GM12878 (cell line): ENCODE measurements around the gene TOR1B. TPM values are rescaled to one million over a fixed set of nuclear protein-coding genes. Genes with fewer than 3 reads are reported as not detected.

Source experiments
- BACH1 ChIP-seq: fragments of 450-650 bp; IDR thresholded peaks from 2 replicates; pipeline ENCODE4 v1.6.1; 2017; ENCODE audit warnings: mild to moderate bottlenecking, borderline replicate concordance
- CEBPB ChIP-seq, 2 experiments: fragments of 150-350 bp in 1 of 2; IDR thresholded peaks; 2 replicates each; pipeline ENCODE4 v1.6.1; 2012 to 2014; ENCODE audit warnings: low read depth in 2 of 2, low read length in 2 of 2, borderline replicate concordance in 1 of 2, inconsistent platforms in 1 of 2
- CHD2 ChIP-seq: IDR thresholded peaks from 2 replicates; pipeline ENCODE4 v1.6.1; 2011; ENCODE audit warnings: low read depth, low read length, improper control_type of control experiment, borderline replicate concordance
- E2F8 ChIP-seq: fragments of 450-650 bp; IDR thresholded peaks from 2 replicates; pipeline ENCODE4 v1.6.1; 2018; ENCODE audit warnings: mild to moderate bottlenecking, low read depth, moderate library complexity; ENCODE audit not compliant: partially characterized antibody
- EP300 ChIP-seq, 2 experiments: fragments of 150-350 bp in 1 of 2; IDR thresholded peaks; 2 replicates each; pipeline ENCODE4 v1.6.1; 2011 to 2012; ENCODE audit warnings: low read depth in 2 of 2, low read length in 2 of 2, borderline replicate concordance in 1 of 2, improper control_type of control experiment in 1 of 2, inconsistent platforms in 1 of 2; ENCODE audit not compliant: control insufficient read depth in 1 of 2
- GABPA ChIP-seq: IDR thresholded peaks from 2 replicates; pipeline ENCODE4 v1.6.1; 2014; ENCODE audit warnings: antibody characterized with exemption, low read depth, mild to moderate bottlenecking, inconsistent platforms
- KAT2A ChIP-seq: conservative IDR thresholded peaks from 2 replicates; pipeline ENCODE4 v1.6.1; 2011; ENCODE audit warnings: low read depth, low read length; ENCODE audit not compliant: control insufficient read depth
- MEF2B ChIP-seq: fragments of 450-650 bp; IDR thresholded peaks from 2 replicates; pipeline ENCODE4 v1.6.1; 2018; ENCODE audit warnings: mild to moderate bottlenecking, moderate library complexity; ENCODE audit not compliant: partially characterized antibody, poor library complexity, severe bottlenecking
- NFYB ChIP-seq: IDR thresholded peaks from 2 replicates; pipeline ENCODE4 v1.6.1; 2011; ENCODE audit warnings: low read depth, mild to moderate bottlenecking, low read length, improper control_type of control experiment, moderate library complexity; ENCODE audit not compliant: insufficient read depth
- NKRF ChIP-seq: fragments of 450-650 bp; conservative IDR thresholded peaks from 2 replicates; pipeline ENCODE4 v1.6.1; 2017; ENCODE audit warnings: mild to moderate bottlenecking, moderate library complexity
- RUNX3 ChIP-seq: IDR thresholded peaks from 2 replicates; pipeline ENCODE4 v1.6.1; 2012; ENCODE audit warnings: low read length, inconsistent platforms
- SREBF2 ChIP-seq: IDR thresholded peaks from 2 replicates; pipeline ENCODE4 v1.6.1; 2012; ENCODE audit warnings: mild to moderate bottlenecking, low read length
- STAT3 ChIP-seq: IDR thresholded peaks from 2 replicates; pipeline ENCODE4 v1.6.1; 2011; ENCODE audit warnings: low read depth, low read length, improper control_type of control experiment
- SUZ12 ChIP-seq: fragments of 200-600 bp; sonication (generic); IDR thresholded peaks from one replicate; pipeline ENCODE4 v1.6.1; 2018; ENCODE audit warnings: antibody characterized with exemption, mild to moderate bottlenecking; ENCODE audit not compliant: unreplicated experiment
- polyA plus RNA-seq, 11 experiments: library from polyadenylated mRNA; depleted of rRNA in 4 of 11; unstranded in 6 of 11; stranded (reverse) in 5 of 11; fragments of >200 nt; fragmentation: Nextera tagmentation in 4 of 11; fragmentation: Illumina TruSeq in 1 of 11; extraction: Ambion mirVana in 4 of 11; extraction: Trizol in 1 of 11; gene quantifications; 1 replicate in 1 of 11; 2 replicates in 10 of 11; pipeline versions ENCODE4 v1.2.1 to v1.2.3, GENCODE V29; 2011 to 2016; ENCODE audit warnings: inconsistent platforms in 2 of 11, missing spikeins in 2 of 11, low read depth in 1 of 11
- total RNA-seq, 4 experiments: library from RNA; depleted of rRNA in 3 of 4; stranded (reverse); fragments of >200 nt in 3 of 4; fragmentation: Illumina TruSeq in 1 of 4; extraction: Trizol in 1 of 4; gene quantifications; 2 replicates each; pipeline versions ENCODE4 v1.2.1 to v1.2.3, GENCODE V29; 2013 to 2021
- TF ChIP-seq, protein P1 (sequence below): IDR thresholded peaks from 2 replicates; pipeline ENCODE4 v1.6.1; 2012; ENCODE audit warnings: low read length, inconsistent platforms

The TOR1B gene
- total and polyA plus RNA-seq, 10 of the 15 experiments (the other 5 are each of a cell fraction or from before 2014, with no cell fraction given), result 1.8 to 17.5 (median 9.9) TPM

DNA sequence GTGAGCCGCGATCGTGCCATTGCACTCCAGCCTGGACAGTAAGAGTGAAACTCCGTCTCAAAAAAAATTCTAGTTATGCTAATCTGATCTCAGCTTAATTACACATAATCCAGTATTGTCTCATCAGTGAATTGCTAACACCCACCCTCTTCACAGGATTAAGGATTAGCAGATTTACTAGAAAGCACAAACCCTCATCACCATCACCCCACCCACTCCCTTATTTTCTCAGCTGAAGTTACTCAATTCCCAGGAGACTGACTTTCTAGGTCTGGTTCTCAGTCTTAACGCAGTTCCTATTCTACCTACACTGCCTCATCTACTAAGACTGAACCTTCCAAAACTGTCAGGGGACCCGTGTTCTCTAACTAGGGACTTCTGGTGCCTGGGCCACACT lies 9.0 kb downstream of the TOR1B start (continued):
- TF ChIP-seq CEBPB (IDR thresholded peaks at IDR 0.05; ENCODE audit: borderline replicate concordance in 1 of 2, low read depth in 2 of 2, low read length in 2 of 2) (no peak), BACH1 (0 out of 2 replicates have a peak, but pooled peaks have one; percentile 38), STAT3 (no peak), MEF2B (peak; percentile 89), KAT2A (no peak), E2F8 (no peak), CHD2 (no peak), RUNX3 (no peak), SREBF2 (no peak), EP300 (IDR thresholded peaks at IDR 0.05; ENCODE audit: borderline replicate concordance in 1 of 2, control insufficient read depth in 1 of 2, low read depth in 2 of 2, low read length in 2 of 2) (no peak), NFYB (no peak), GABPA (no peak), SUZ12 (no peak), NKRF (no peak)
- TF ChIP-seq, protein P1, sequence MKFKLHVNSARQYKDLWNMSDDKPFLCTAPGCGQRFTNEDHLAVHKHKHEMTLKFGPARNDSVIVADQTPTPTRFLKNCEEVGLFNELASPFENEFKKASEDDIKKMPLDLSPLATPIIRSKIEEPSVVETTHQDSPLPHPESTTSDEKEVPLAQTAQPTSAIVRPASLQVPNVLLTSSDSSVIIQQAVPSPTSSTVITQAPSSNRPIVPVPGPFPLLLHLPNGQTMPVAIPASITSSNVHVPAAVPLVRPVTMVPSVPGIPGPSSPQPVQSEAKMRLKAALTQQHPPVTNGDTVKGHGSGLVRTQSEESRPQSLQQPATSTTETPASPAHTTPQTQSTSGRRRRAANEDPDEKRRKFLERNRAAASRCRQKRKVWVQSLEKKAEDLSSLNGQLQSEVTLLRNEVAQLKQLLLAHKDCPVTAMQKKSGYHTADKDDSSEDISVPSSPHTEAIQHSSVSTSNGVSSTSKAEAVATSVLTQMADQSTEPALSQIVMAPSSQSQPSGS, result 0 out of 2 replicates have a peak, but pooled peaks have one; percentile 19
